IPS-NIHi11 (cell line): Measurements from ENCODE around the gene AHCYL2.
"Not testable (repeated sequence)": the region's sequence is repeated elsewhere in the genome, so short reads cannot be mapped to it uniquely, and the experiment has no call there.

Source experiments
- DNase-seq: peaks from one replicate; pipeline ENCODE4 v3.0.0; 2012; ENCODE audit warnings: mixed read lengths, low spot score

The AHCYL2 gene

DNA sequence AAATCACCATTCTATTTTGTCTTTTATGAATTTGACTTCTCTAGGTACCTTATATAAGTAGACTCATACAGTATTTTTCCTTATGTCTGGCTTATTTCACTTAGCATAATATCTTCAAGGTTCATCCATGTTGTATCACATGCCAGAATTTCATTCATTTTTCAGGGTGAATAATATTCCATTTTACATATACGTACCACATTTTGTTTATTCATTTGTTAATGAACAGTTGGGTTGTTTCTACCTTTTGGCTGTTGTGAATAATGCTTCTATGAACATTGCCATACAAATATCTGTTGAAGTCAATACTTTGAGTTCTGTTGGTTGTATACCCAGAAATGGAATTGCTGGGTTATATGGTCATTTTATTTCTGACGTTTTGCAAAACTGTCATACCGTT lies 20.7 kb downstream of the AHCYL2 start:
- DNase-seq = no peak

DNA sequence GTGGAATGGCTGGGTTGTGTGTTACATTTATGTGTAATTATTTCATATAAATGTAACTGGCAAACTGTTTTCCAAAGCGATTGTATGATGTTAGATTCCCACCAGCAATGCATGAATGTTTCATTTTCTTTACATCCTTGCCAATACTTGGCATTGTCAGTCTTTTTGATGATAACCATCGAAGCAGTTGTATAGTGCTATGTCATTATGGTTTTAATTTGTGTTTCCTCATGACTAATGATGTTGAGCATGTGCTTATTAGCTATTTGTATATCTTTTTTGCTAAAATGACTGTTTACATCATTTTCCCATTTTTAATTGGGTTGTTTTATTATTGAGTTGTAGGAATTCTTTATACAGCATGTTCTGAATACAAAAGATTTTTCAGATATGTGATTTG lies 22.3 kb downstream of the AHCYL2 start:
- DNase-seq = no peak

DNA sequence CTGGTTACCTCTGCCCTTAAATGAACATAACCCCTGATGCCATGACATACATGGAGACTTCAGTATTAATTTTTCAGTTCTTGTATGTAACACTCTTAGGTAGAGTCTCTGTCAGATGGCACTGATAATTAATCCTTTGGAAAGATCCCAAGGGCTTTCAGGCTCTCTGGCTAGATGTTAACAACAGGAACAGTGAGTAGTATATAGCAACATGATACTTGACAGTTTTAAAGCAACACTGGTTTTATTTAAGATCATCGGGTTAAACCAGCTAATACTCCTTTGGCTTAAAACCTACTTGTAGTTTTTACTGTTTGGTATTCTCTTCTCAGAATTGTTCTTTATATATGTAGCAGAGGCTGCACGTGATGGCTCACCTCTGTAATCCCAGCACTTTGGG lies 27.3 kb downstream of the AHCYL2 start:
- no peak for DNase-seq

DNA sequence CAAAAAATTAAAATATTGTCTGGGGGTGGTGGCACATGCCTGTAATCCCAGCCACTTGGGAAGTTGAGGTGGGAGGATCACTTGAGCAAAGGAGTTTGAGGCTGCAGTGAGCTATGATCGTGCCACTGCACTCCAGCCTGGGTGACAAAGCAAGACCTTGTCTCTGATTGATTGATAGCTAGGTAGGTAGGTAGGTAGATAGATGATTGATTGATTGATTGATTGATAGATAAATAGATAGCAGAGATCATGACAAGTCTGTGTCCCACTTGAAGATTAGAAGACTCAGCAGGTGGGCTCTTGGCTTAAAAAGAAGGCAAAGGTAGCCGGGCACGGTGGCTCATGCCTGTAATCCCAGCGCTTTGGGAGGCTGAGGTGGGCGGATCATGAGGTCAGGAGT lies 27.8 kb downstream of the AHCYL2 start:
- DNase-seq = not testable (repeated sequence)

DNA sequence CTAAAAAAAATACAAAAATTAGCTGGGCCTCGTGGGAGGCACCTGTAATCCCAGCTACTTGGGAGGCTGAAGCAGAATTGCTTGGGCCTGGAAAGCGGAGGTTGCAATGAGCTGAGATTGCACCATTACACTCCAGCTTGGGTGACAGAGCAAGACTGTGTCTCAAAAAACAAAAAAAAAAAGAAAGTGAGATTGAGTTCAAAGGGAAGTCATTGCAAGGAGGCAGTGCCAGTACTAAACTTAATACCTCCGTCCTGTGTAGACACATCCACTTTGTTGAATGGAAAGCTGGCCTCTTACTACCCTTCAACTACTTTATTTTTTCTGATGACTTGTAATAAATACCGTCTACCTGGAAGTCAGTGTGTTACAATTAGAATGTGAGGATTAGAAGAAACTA lies 31.0 kb downstream of the AHCYL2 start:
- no peak for DNase-seq

GRCh38 chr7:129256221-129256620 lies 31.4 kb downstream of the AHCYL2 start:
- DNase-seq = no peak

DNA sequence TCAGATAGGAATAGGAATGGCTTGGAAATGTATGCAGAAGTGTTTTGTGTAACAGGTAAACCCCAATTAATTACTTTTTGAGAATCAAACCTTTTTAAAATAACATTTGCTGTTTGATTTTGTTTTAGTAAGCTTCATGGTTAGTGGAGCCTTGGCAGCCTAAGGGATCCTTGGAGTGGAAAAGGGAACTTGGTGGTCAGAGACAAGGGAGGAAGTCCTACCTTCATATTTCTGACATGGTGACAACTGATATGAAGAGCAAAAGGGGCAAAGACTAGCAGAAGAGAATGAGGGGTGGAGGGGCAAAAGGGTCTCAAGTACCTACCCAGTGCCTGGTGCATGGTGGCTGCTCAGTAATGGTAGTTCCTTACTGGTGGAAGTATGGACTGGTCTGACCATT lies 32.3 kb downstream of the AHCYL2 start:
- DNase-seq = no peak

GRCh38 chr7:129258649-129259389 lies 34.0 kb downstream of the AHCYL2 start:
- peak; percentile 86 for DNase-seq

DNA sequence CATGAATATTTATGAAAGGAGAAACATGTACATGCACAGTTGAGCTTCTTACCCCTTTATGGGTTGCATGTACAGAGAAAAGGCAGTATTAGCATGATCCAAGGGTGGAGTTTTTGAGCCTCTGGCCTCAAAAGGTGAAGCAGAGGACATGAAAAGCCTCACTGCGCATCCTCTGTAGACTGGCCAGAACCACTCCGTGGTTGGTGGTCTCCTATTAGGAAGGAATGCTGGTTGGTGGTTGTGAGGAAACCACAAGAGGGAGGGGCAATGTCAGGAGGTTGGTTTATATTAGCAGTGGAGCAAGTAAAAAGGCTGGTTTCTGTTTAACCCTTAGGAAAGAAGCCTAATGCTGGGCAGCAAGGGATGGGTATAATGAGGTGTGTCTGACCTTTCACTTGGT lies 37.5 kb downstream of the AHCYL2 start:
- no peak for DNase-seq

- DNase-seq = no peak
Observed at GRCh38 chr7:129263168-129263567, 38.3 kb downstream of the AHCYL2 start.

DNA sequence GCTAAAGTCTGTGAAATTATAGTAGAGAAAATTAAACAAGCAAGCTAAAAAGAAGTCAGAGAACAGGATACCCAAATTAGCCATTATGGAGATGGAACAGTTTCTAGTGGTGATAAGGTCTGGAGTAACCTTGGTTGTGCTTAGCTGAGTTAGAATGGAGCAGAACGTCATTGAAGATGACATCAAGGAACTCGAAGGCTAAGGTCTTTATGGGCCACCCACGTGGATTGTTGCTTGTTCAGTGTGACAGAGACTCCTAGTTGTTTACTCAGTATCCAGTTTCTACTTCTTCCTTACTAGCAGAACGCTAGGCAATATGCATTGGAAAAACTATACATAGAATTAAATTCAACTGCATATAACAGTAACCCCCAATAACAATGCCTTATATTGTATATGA lies 39.7 kb downstream of the AHCYL2 start:
- DNase-seq = no peak

DNA sequence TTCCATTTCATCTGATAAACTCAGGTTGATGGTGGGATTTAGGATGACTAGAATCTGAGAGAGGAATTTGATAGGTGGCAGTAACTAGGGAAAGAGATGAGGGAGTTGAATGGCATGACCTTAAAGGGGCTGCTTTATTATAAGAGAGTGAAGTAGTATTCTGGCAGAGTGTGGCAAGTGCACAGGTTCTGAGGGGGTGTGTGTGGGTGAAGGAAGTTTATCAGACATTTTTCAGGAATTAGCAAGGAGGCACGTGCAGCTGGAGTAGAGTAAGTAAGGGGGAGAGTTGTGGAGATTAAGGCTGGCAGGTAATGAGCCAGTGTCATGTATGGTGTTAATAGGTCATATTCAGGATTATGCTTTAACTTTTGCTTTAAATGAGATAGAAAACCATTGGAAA lies 40.5 kb downstream of the AHCYL2 start:
- DNase-seq = no peak

GRCh38 chr7:129266181-129266580 lies 41.4 kb downstream of the AHCYL2 start:
- no peak for DNase-seq

GRCh38 chr7:129270077-129270476 lies 45.2 kb downstream of the AHCYL2 start:
- no peak for DNase-seq

DNA sequence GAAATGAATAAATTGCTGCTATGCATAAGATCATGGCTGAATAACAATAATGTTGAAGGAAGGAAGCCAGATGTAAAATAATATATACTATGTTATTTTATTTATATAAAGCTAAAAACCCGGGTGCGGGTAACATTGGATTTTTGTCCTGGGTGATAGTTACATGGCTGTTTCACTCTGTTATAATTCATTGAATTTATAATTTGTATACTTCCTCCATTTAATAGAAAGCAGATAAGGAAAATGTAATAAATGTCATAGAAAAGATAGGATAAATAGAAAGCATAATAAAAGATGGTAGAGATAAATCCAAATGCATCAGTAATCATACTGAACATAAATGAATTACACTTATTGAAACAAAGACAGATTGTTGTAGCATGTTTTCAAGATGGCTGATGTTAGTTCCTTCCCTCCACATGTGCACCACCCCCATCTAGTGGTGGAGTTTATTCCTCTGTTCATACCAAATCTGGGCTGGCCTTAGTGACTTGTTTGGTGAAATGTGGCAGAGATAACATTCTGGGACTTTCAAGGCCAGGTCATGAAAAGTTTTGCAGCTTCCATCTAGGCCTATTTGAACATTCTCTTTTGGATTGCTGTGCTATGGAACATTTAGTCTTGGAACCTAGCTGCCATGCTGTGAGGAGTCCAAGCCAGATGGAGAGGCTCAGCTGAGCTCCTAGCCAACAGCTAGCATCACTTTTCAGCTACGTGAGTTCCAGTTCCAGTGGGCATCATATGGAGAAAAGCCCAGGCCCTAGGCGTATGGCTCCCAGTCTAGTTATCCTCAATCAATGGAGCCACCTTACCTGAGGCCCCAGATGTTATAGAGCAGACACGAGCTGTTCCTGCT lies 46.9 kb downstream of the AHCYL2 start:
- peak; percentile 41 for DNase-seq

DNA sequence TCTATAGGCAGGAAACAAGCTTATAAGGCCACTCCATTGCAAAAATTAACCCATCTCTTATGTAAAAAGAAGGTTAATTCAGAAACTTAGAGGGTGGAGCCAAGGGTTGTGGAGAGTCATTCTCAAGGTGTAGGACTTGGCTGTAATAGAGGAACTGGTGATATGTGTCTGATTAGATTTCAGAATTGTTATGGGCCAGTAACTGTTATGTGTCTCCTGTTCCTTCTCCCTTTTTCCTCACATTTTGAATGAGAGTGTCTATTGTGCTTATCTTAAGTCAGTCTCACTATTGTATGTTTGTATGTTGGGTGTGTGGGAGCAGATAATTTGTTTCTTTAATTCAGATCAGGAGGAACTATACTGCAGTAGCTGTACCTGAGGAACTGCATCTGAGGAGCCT lies 49.1 kb downstream of the AHCYL2 start:
- DNase-seq = no peak

GRCh38 chr7:129277629-129278028 lies 52.8 kb downstream of the AHCYL2 start:
- DNase-seq = no peak

DNA sequence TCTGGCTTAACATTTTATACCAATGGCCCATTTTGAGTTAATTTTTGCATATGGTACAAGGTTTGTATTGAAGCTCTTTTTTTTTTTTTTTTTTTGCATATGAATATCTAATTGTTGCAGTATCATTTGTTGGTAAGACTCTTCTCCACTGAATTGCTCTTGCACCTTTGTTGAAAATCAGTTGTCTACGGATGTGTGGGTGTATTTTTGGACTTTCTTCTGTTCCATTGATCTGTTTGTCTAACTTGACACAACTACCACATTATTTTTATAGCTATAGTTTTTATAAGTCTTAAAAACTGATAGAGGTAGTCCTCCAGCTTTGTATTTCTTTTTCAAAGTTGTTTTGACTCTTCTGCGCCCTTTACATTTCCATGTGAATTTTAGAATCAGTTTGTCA lies 53.9 kb downstream of the AHCYL2 start:
- DNase-seq = no peak

DNA sequence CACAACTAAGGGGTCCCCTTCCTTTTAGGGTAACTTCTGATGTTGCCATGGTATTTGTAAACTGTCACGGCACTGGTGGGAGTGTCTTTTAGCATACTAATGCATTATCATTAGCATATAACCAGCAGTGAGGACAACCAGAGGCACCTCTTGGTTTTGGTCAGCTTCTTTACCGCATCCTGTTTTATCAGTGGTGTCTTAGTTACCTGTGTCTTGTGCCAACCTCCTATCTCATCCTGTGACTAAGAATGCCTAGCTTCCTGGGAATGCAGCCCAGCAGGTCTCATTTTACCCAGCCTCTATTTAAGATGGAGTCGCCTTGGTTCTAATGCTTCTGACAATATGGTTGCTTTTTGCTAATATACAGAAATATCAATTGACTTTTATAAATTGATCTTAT lies 54.9 kb downstream of the AHCYL2 start:
- no peak for DNase-seq

- DNase-seq = no peak
Observed at GRCh38 chr7:129281163-129281562, 56.3 kb downstream of the AHCYL2 start.

DNA sequence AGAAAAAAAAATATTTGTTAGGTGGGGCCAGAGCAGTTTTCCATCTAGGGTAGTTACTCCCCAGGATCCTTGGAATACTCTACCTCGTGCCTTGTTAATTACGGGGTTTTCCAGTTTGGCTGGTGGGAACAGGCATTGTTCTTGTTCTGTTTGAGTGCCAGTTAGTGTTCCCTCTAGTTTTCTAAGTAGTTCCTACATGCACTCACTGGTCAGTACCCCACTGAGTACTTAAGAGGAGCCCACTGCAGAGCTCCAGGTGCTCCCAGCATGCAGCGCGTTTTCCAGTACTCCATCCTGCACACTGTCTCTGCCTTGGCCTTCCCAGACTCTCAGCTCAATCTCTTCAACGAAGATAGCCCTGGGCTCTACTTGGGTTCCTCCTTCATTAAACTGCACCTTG lies 58.0 kb downstream of the AHCYL2 start:
- DNase-seq = peak; percentile 34

GRCh38 chr7:129283936-129284335 lies 59.1 kb downstream of the AHCYL2 start:
- DNase-seq = no peak

DNA sequence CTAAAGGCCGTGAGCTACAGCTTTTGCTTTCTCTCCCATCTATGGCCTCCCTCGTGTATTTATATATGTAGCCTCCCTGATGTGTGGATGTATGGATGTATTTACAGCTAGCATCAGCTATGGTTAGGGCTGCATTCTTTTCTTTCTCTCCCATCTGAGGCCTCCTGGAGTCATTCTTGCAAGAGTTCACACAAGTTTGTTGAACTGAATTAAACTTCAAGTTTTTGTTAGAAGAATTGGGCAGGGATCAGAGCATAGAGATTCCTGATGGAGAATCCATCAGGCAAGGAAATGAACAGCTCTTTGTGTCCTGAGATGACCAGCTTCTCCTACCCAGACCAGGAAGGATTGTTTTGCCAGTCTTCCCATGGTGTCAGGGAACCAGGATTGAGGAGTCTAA lies 60.3 kb downstream of the AHCYL2 start:
- DNase-seq = no peak

DNA sequence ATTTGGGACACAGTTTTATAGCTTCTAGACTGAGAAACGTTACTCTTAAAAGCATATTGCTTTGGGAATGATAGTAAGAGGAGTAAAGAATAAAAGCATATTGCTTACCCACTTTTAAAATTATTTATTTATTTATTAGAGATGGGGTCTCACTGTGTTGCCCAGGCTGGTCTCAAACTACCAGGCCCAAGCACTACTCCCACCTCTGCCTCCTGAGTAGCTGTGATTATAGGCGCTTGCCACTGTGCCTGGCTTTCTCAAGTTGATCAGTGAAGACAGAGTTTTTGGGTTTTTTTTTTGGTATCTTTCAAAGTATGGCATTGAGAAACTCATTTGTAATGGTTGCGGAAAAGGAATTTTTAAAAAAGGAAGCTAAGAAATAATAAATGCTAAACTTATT lies 68.0 kb downstream of the AHCYL2 start:
- DNase-seq = no peak
